Ishikawa (cell line): ENCODE results near the gene ZBTB7C.
A peak's percentile ranks its signal among the peaks of the same experiment; 100 is the strongest.

Source experiments
- CEBPB ChIP-seq: IDR thresholded peaks from 2 replicates; pipeline ENCODE4 v1.6.1; 2012
- CREB1 ChIP-seq: IDR thresholded peaks from 2 replicates; pipeline ENCODE4 v1.6.1; 2012; ENCODE audit warnings: low read depth
- EGR1 ChIP-seq: IDR thresholded peaks from 2 replicates; pipeline ENCODE4 v1.6.1; 2012
- EP300 ChIP-seq: IDR thresholded peaks from 2 replicates; pipeline ENCODE4 v1.6.1; 2012; ENCODE audit warnings: borderline replicate concordance
- FOXM1 ChIP-seq: IDR thresholded peaks from 2 replicates; pipeline ENCODE4 v1.6.1; 2012; ENCODE audit warnings: low read depth, borderline replicate concordance
- MAX ChIP-seq: IDR thresholded peaks from 2 replicates; pipeline ENCODE4 v1.6.1; 2012
- NFIC ChIP-seq: IDR thresholded peaks from 2 replicates; pipeline ENCODE4 v1.6.1; 2012
- RAD21 ChIP-seq: IDR thresholded peaks from 2 replicates; pipeline ENCODE4 v1.6.1; 2012; ENCODE audit warnings: low read depth
- REST ChIP-seq: IDR thresholded peaks from 2 replicates; pipeline ENCODE4 v1.6.1; 2012; ENCODE audit warnings: low read depth, mild to moderate bottlenecking
- TCF12 ChIP-seq: IDR thresholded peaks from 2 replicates; pipeline ENCODE4 v1.6.1; 2012; ENCODE audit warnings: low read depth
- TEAD4 ChIP-seq: IDR thresholded peaks from 2 replicates; pipeline ENCODE4 v1.6.1; 2012
- YY1 ChIP-seq: IDR thresholded peaks from 2 replicates; pipeline ENCODE4 v1.6.1; 2012; ENCODE audit warnings: low read depth
- ZBTB7A ChIP-seq: IDR thresholded peaks from 2 replicates; pipeline ENCODE4 v1.6.1; 2012; ENCODE audit warnings: low read depth
- TF ChIP-seq, protein P1 (sequence below): IDR thresholded peaks from 2 replicates; pipeline ENCODE4 v1.6.1; 2012

ZBTB7C gene

DNA sequence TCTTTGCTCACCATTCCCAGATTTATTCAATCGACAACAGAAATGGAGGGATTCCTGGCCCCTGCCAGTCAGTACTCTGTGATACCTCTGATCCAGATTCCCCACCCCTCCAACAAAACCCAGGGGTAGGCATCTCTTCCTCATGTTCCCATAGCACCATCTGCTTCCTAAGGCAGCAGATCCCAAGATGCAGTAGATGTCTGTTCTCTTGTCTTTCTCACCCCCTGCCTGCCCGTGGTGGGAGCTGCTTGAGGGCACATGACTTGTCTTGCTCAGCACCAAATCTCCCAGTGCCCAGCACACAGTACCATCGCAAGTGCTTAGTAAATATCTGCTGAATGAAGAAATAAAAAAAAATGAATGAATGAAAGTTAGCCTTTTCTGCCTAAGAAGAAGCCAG is 98.2 kb downstream of the ZBTB7C start:
- TF ChIP-seq RAD21 = no peak

DNA sequence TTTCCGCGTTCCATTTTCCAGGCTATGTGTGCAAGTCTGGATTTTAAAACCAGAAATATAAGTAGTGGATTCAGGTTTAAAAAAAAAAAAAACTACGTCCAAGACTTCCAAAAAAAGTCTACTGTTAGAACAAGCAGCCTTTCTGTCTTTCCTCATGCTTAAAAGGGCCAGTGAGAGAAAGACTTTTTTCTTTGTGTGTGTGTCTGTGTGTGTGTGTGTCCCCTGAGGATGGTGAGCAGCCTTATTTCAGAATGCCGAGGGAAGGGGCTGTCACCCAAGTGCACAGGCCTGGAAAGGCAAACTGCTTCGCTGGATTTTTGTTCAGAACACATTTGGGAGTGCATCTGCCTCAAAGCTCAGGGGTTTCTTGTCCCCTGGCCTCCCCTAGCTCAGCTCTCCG is 98.8 kb downstream of the ZBTB7C start:
- TF ChIP-seq FOXM1 (no peak), CREB1 (no peak), MAX (no peak)

- no peak for TF ChIP-seq YY1
- no peak for TF ChIP-seq ZBTB7A
- no peak for TF ChIP-seq NFIC
- TF ChIP-seq FOXM1 = no peak
- TF ChIP-seq REST = 0 out of 2 replicates have a peak, but pooled peaks have one; percentile 16
- no peak for TF ChIP-seq TEAD4
- no peak for TF ChIP-seq RAD21
Observed at GRCh38 chr18:48308755-48309575, 100.2 kb downstream of the ZBTB7C start.

GRCh38 chr18:48308027-48308635 is 101.1 kb downstream of the ZBTB7C start:
- TF ChIP-seq MAX = peak; percentile 57; the same call in 1 of the 2 replicates
- TF ChIP-seq NFIC = peak; percentile 94
- TF ChIP-seq YY1 = peak; percentile 71
- peak; percentile 68 for TF ChIP-seq TCF12
- TF ChIP-seq EGR1 = peak; percentile 86
- peak; percentile 73; the same call in 1 of the 2 replicates for TF ChIP-seq EP300
- TF ChIP-seq CEBPB = no peak
- TF ChIP-seq, protein P1, sequence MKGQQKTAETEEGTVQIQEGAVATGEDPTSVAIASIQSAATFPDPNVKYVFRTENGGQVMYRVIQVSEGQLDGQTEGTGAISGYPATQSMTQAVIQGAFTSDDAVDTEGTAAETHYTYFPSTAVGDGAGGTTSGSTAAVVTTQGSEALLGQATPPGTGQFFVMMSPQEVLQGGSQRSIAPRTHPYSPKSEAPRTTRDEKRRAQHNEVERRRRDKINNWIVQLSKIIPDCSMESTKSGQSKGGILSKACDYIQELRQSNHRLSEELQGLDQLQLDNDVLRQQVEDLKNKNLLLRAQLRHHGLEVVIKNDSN = no peak
- peak; percentile 73 for TF ChIP-seq TEAD4

GRCh38 chr18:48306838-48307237 is 102.3 kb downstream of the ZBTB7C start:
- TF ChIP-seq CREB1 = no peak
- no peak for TF ChIP-seq FOXM1
- no peak for TF ChIP-seq YY1
- no peak for TF ChIP-seq RAD21
- no peak for TF ChIP-seq EGR1

GRCh38 chr18:48304906-48305693 is 104.1 kb downstream of the ZBTB7C start:
- TF ChIP-seq EGR1 (no peak), EP300 (no peak), ZBTB7A (no peak), TCF12 (no peak), NFIC (no peak), RAD21 (no peak), CEBPB (no peak), CREB1 (no peak), REST (no peak)
- TF ChIP-seq, protein P1 = no peak
